H1 (cell line): ENCODE measurements around the gene DOCK3. TPM values are rescaled to one million over a fixed set of nuclear protein-coding genes. Genes with fewer than 3 reads are reported as not detected.

Source experiments
- CTCF ChIA-PET: fragments of 300-600 bp; sonication (Branson Sonifier 250); formaldehyde crosslinking; loops from one replicate; lab custom pipeline; 2021; ENCODE audit not compliant: partially characterized antibody; lab: Charles Lee
- POLR2A ChIA-PET: fragments of 300-600 bp; sonication (Branson Sonifier 250); formaldehyde crosslinking; loops from one replicate; lab custom pipeline; 2021; ENCODE audit warnings: inconsistent platforms; ENCODE audit not compliant: partially characterized antibody; lab: Charles Lee
- DNase-seq, 2 experiments: peaks; one replicate each; pipeline versions ENCODE4 v3.0.0 to v3.0.0-alpha.2; 2010 to 2022; ENCODE audit warnings: low spot score in 2 of 2, low read depth in 1 of 2, mixed read lengths in 1 of 2
- FAIRE-seq: peaks from 2 replicates; lab custom pipeline; 2011; peaks lifted over from hg19 to GRCh38; lab: Jason Lieb, UNC
- H2AFZ ChIP-seq: 2 replicates; pipeline ENCODE4 v1.8.1; 2012; ENCODE audit warnings: low read length, inconsistent platforms
- H2AK5ac ChIP-seq: 2 replicates; pipeline ENCODE4 v1.6.1; 2013; ENCODE audit warnings: low read depth, low read length
- H2BK120ac ChIP-seq: replicated peaks from 2 replicates; pipeline ENCODE3; 2013; ENCODE audit warnings: low read depth, low read length, inconsistent platforms
- H2BK12ac ChIP-seq: 2 replicates; pipeline ENCODE4 v1.6.1; 2013; ENCODE audit warnings: low read depth, low read length
- H2BK15ac ChIP-seq: 2 replicates; pipeline ENCODE4 v1.6.1; 2013; ENCODE audit warnings: low read length
- H2BK20ac ChIP-seq: 2 replicates; pipeline ENCODE4 v1.6.1; 2013; ENCODE audit warnings: low read length
- H2BK5ac ChIP-seq: 2 replicates; pipeline ENCODE4 v1.6.1; 2013; ENCODE audit warnings: low read depth, low read length
- H3K14ac ChIP-seq: 2 replicates; pipeline ENCODE4 v1.6.1; 2013; ENCODE audit warnings: inconsistent platforms; ENCODE audit not compliant: insufficient read length
- H3K18ac ChIP-seq: 2 replicates; pipeline ENCODE4 v1.6.1; 2013; ENCODE audit warnings: low read length; ENCODE audit errors: extremely low read depth
- H3K23ac ChIP-seq: 2 replicates; pipeline ENCODE4 v1.6.1; 2013; ENCODE audit warnings: inconsistent platforms; ENCODE audit not compliant: insufficient read length
- H3K23me2 ChIP-seq: 2 replicates; pipeline ENCODE4 v1.6.1; 2013; ENCODE audit warnings: low read depth, low read length
- H3K27ac ChIP-seq: 2 replicates; pipeline ENCODE4 v1.6.1; 2011; ENCODE audit warnings: low read depth, low read length, inconsistent platforms
- H3K27me3 ChIP-seq, 4 experiments: replicated peaks in 1 of 4; 1 replicate in 1 of 4; 2 replicates in 3 of 4; pipeline versions ENCODE4 v1.6.1 to v1.8.1; 2011 to 2013; ENCODE audit warnings: low read length in 3 of 4, mild to moderate bottlenecking in 3 of 4, inconsistent platforms in 2 of 4, mixed read lengths in 2 of 4, moderate library complexity in 1 of 4; ENCODE audit not compliant: control insufficient read depth in 3 of 4, insufficient read depth in 3 of 4; ENCODE audit errors: extremely low read depth in 1 of 4
- H3K36me3 ChIP-seq, 4 experiments: 2 replicates each; pipeline versions ENCODE4 v1.6.1 to v1.8.1; 2011 to 2013; ENCODE audit warnings: mild to moderate bottlenecking in 4 of 4, low read length in 3 of 4, moderate library complexity in 2 of 4, control low read depth in 1 of 4, inconsistent platforms in 1 of 4; ENCODE audit not compliant: insufficient read depth in 4 of 4, control insufficient read depth in 2 of 4
- H3K4ac ChIP-seq: replicated peaks from 2 replicates; pipeline ENCODE3; 2013; ENCODE audit warnings: low read length, low read depth, mixed read lengths, inconsistent platforms; ENCODE audit not compliant: insufficient read length
- H3K4me1 ChIP-seq, 4 experiments: replicated peaks in 1 of 4; 1 replicate in 1 of 4; 2 replicates in 3 of 4; pipeline versions ENCODE4 v1.6.1 to v1.8.1; 2011 to 2013; ENCODE audit warnings: low read length in 3 of 4, inconsistent platforms in 2 of 4, mixed read lengths in 1 of 4; ENCODE audit not compliant: insufficient read depth in 4 of 4, control insufficient read depth in 3 of 4
- H3K4me2 ChIP-seq, 2 experiments: 2 replicates each; pipeline versions ENCODE4 v1.6.1 to v1.8.1; 2011 to 2013; ENCODE audit warnings: low read depth in 2 of 2, low read length in 2 of 2, control low read depth in 1 of 2, inconsistent platforms in 1 of 2, mild to moderate bottlenecking in 1 of 2; ENCODE audit not compliant: insufficient read depth in 1 of 2
- H3K4me3 ChIP-seq, 4 experiments: fragments of 200-600, 300-600 bp in 1 of 4; sonication (generic), shearing (Covaris generic), sonication (Bioruptor Twin) in 1 of 4; 2 replicates each; pipeline versions ENCODE4 v1.5.1 to v1.8.1; 2011 to 2016; ENCODE audit warnings: low read length in 4 of 4, low read depth in 3 of 4, control low read depth in 2 of 4, inconsistent platforms in 2 of 4, mild to moderate bottlenecking in 2 of 4, mixed read lengths in 1 of 4, moderate library complexity in 1 of 4; ENCODE audit not compliant: insufficient read depth in 2 of 4; ENCODE audit errors: extremely low read depth in 1 of 4
- H3K56ac ChIP-seq: replicated peaks from 2 replicates; pipeline ENCODE3; 2013; ENCODE audit warnings: low read depth, mild to moderate bottlenecking, mixed read lengths, low read length, inconsistent platforms; ENCODE audit not compliant: insufficient read length
- H3K79me1 ChIP-seq: 2 replicates; pipeline ENCODE4 v1.6.1; 2013; ENCODE audit warnings: low read depth, low read length, control low read depth
- H3K79me2 ChIP-seq, 2 experiments: 2 replicates each; pipeline versions ENCODE4 v1.6.1 to v1.8.1; 2012 to 2013; ENCODE audit warnings: low read length in 2 of 2, mild to moderate bottlenecking in 2 of 2, inconsistent platforms in 1 of 2; ENCODE audit not compliant: insufficient read depth in 2 of 2, control insufficient read depth in 1 of 2
- H3K9ac ChIP-seq, 4 experiments: replicated peaks in 1 of 4; 1 replicate in 1 of 4; 2 replicates in 3 of 4; pipeline versions ENCODE4 v1.6.1 to v1.8.1; 2011 to 2013; ENCODE audit warnings: low read depth in 3 of 4, low read length in 3 of 4, control low read depth in 2 of 4, mild to moderate bottlenecking in 2 of 4, moderate library complexity in 2 of 4, inconsistent platforms in 1 of 4; ENCODE audit errors: extremely low read depth in 1 of 4
- H3K9me3 ChIP-seq, 2 experiments: 2 replicates each; pipeline versions ENCODE4 v1.6.1 to v1.8.1; 2012 to 2013; ENCODE audit warnings: mild to moderate bottlenecking in 2 of 2, moderate library complexity in 2 of 2, control low read depth in 1 of 2, inconsistent platforms in 1 of 2, low read depth in 1 of 2, low read length in 1 of 2, mixed read lengths in 1 of 2; ENCODE audit not compliant: insufficient read depth in 2 of 2
- H4K20me1 ChIP-seq, 2 experiments: replicated peaks in 1 of 2; 2 replicates each; pipeline versions ENCODE3 to v1.8.1; 2011 to 2013; ENCODE audit warnings: inconsistent platforms in 2 of 2, low read length in 2 of 2, mild to moderate bottlenecking in 1 of 2; ENCODE audit not compliant: insufficient read depth in 2 of 2, control insufficient read depth in 1 of 2
- H4K5ac ChIP-seq: 2 replicates; pipeline ENCODE4 v1.6.1; 2013; ENCODE audit warnings: low read length, low read depth, mixed read lengths, inconsistent platforms; ENCODE audit not compliant: insufficient read length
- H4K8ac ChIP-seq: 2 replicates; pipeline ENCODE4 v1.8.0; 2013; ENCODE audit warnings: mild to moderate bottlenecking, moderate library complexity, low read length, inconsistent platforms; ENCODE audit not compliant: insufficient read depth; ENCODE audit errors: extremely low read depth
- H4K91ac ChIP-seq: replicated peaks from 2 replicates; pipeline ENCODE3; 2013; ENCODE audit warnings: low read length, mixed read lengths, inconsistent platforms; ENCODE audit not compliant: insufficient read length
- BCL11A ChIP-seq, 2 experiments: IDR thresholded peaks; one replicate each; pipeline ENCODE4 v1.6.1; 2011; ENCODE audit warnings: low read depth in 2 of 2, low read length in 2 of 2, mild to moderate bottlenecking in 2 of 2
- GTF2F1 ChIP-seq: IDR thresholded peaks from 2 replicates; pipeline ENCODE4 v1.6.1; 2012; ENCODE audit warnings: low read depth, low read length, improper control_type of control experiment, borderline replicate concordance
- HDAC2 ChIP-seq, 2 experiments: fragments of 300-600 bp in 1 of 2; sonication (generic) in 1 of 2; IDR thresholded peaks; 2 replicates each; pipeline ENCODE4 v1.6.1; 2011 to 2012; ENCODE audit warnings: low read depth in 2 of 2, low read length in 2 of 2, mild to moderate bottlenecking in 2 of 2, moderate library complexity in 2 of 2, borderline replicate concordance in 1 of 2, inconsistent platforms in 1 of 2
- NANOG ChIP-seq: IDR thresholded peaks from 2 replicates; pipeline ENCODE4 v1.6.1; 2011; ENCODE audit warnings: low read length, low read depth, mild to moderate bottlenecking, inconsistent platforms; ENCODE audit not compliant: insufficient read depth, poor library complexity, severe bottlenecking
- SIX5 ChIP-seq: IDR thresholded peaks from 2 replicates; pipeline ENCODE4 v1.6.1; 2011; ENCODE audit warnings: mild to moderate bottlenecking, low read depth, low read length
- SUZ12 ChIP-seq: fragments of 200-600 bp; sonication (generic); IDR thresholded peaks from 2 replicates; pipeline ENCODE4 v1.6.1; 2012; ENCODE audit warnings: mild to moderate bottlenecking, inconsistent platforms, low read length, moderate library complexity, mixed read lengths
- ZNF274 ChIP-seq: IDR thresholded peaks from 2 replicates; pipeline ENCODE4 v1.7.0; 2012; ENCODE audit warnings: low read length, borderline replicate concordance; ENCODE audit errors: extremely low read depth
- WGBS, 2 experiments: shearing (Covaris generic) in 1 of 2; methylation state at CpG; one replicate each; pipeline versions ENCODE4 v1.1.6 to v1.1.7; 2013 to 2015; ENCODE audit warnings: low lambda C conversion rate in 2 of 2, mixed read lengths in 2 of 2, inconsistent platforms in 1 of 2, low coverage in 1 of 2, missing lambda C conversion rate in 1 of 2; ENCODE audit not compliant: insufficient replicate concordance in 2 of 2, insufficient coverage in 1 of 2, insufficient read length in 1 of 2; ENCODE audit errors: extremely low coverage in 1 of 2, missing lambda C conversion rate in 1 of 2; 5-methylcytosine and 5-hydroxymethylcytosine counted together
- polyA plus RNA-seq, 7 experiments: library from polyadenylated mRNA; depleted of rRNA in 3 of 7; stranded (reverse) in 5 of 7; unstranded in 2 of 7; fragments of >200 nt in 5 of 7; fragments of 200-250 nt in 2 of 7; gene quantifications; 1 replicate in 5 of 7; 2 replicates in 1 of 7; 4 replicates in 1 of 7; pipeline versions ENCODE4 v1.2.1 to v1.2.3, GENCODE V29; 2011 to 2013; ENCODE audit warnings: missing spikeins in 2 of 7, mixed read lengths in 2 of 7
- total RNA-seq: library from RNA; stranded (reverse); fragmentation: NEBNext Ultra II Directional; extraction: Animal tissue kit (Norgen Biotek cat#: 25700); gene quantifications from 2 replicates; pipeline ENCODE4 v1.2.1, GENCODE V29; 2021

The DOCK3 gene
- total and polyA plus RNA-seq, 2 of the 8 experiments (the other 6 are each of a cell fraction or from before 2014, with no cell fraction given), result 2.7 to 5.0 TPM

GRCh38 chr3:51353691-51354090, 679.0 kb downstream of the DOCK3 start:
- H2BK5ac ChIP-seq, result no peak overlapping the region
- no peak overlapping the region for H3K27ac ChIP-seq
- H3K23ac ChIP-seq, result no peak overlapping the region
- no peak overlapping the region for H2BK15ac ChIP-seq
- H2BK12ac ChIP-seq, result no peak overlapping the region
- no peaks in the 10 kb centered on the region for H3K79me1 ChIP-seq
- H4K8ac ChIP-seq, result no peak overlapping the region
- no peak overlapping the region for H3K4ac ChIP-seq
- H3K79me2 ChIP-seq, result no peaks in the 10 kb centered on the region
- no peak overlapping the region for H3K56ac ChIP-seq
- no peak for DNase-seq
- H2AK5ac ChIP-seq, result no peak overlapping the region
- ChIA-PET POLR2A (no interaction called here), CTCF (interaction anchor here (0.8 kb wide), 1 partner anchor 8 kb away, joined by 3 read pairs; no protein-coding TSS in a partner anchor)
- no peak overlapping the region for H3K4me2 ChIP-seq
- H3K4me3 ChIP-seq, result no peak overlapping the region
- no peak for FAIRE-seq
- H4K91ac ChIP-seq, result no peak overlapping the region
- no peak for TF ChIP-seq SUZ12
- TF ChIP-seq ZNF274, result no peak
- TF ChIP-seq BCL11A (IDR thresholded peaks at IDR 0.05; ENCODE audit: low read depth in 2 of 2, low read length in 2 of 2), result no peak
- no peak for TF ChIP-seq GTF2F1
- TF ChIP-seq SIX5, result no peak
- no peak for TF ChIP-seq HDAC2 (IDR thresholded peaks at IDR 0.05; ENCODE audit: borderline replicate concordance in 1 of 2, low read depth in 2 of 2, low read length in 2 of 2)
- TF ChIP-seq NANOG, result no peak
- H3K4me1 ChIP-seq, result no peaks in the 10 kb centered on the region
- H3K27me3 ChIP-seq, result no peaks in the 10 kb centered on the region
- H4K5ac ChIP-seq, result no peak overlapping the region
- H3K36me3 ChIP-seq, result peaks cover 0 to 6% (median 0%) of the 10 kb centered on the region in 4 experiments; a peak in 4 of 8 replicates
- H3K9me3 ChIP-seq, result no peaks in the 10 kb centered on the region
- H2BK120ac ChIP-seq, result no peak overlapping the region
- WGBS, 2 experiments, result 67% methylated on average over 1 of the region's 1 CpG; no CpG with 5 or more reads in 1 of the 2 experiments
- no peak overlapping the region for H3K14ac ChIP-seq
- no peak overlapping the region for H3K18ac ChIP-seq
- H3K9ac ChIP-seq, result no peak overlapping the region
- no peaks in the 10 kb centered on the region for H4K20me1 ChIP-seq
- H3K23me2 ChIP-seq, result no peaks in the 10 kb centered on the region
- no peak overlapping the region for H2AFZ ChIP-seq
- no peak overlapping the region for H2BK20ac ChIP-seq
